Islet precursor cell (in vitro differentiated cells): Measurements from ENCODE around the gene L1CAM.
A peak's percentile ranks its signal among the peaks of the same experiment; 100 is the strongest.

Experiments
- DNase-seq: peaks from one replicate; pipeline ENCODE4 v3.0.0-alpha.2; 2018

L1CAM gene

GRCh38 chrX:153901753-153902140 lies 15.8 kb upstream of the L1CAM start:
- DNase-seq: no peak

GRCh38 chrX:153900831-153901752 lies 15.1 kb upstream of the L1CAM start:
- peak; percentile 90 for DNase-seq

- DNase-seq: no peak
These were observed 11.9 kb upstream of the L1CAM start for GRCh38 chrX:153897899-153898298.

DNA sequence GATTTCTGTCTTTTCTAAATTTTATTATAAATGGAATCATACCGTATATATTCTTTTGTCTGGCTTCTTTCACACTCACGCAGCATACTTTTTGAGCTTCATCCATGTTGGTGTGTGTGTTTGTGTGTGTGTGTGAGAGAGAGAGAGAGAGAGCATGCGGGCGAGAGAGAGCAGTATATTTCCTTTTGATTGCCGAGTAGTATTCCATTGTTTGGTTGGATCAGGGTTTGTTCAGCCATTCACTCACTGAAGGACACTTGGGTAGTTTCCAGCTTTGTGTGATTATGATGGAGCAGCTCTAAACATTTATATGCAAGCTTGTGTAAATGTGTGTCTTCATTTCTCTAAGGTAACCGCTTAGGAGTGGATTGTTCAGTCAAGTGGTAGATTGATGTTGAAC lies 3.1 kb upstream of the L1CAM start:
- no peak for DNase-seq

DNA sequence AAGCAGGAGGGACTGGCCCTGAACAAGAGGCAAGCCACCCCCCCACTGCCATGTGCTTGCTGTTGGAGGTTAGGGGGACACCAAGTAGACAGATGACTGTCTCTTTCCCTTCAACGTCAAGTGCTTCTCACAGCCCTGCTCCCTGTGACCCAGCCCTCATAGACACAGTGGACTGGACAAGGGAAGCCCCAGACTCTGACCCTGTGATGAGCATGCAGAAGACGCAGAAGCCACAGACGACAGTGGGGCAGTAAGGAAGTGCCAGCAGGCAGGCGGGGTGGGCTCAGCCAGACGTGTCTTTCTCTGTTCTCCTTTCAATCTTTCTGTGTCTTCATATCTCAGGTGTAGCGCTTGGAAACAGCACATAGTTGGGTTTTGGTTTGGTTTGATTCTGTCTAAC lies 2.4 kb upstream of the L1CAM start:
- no peak for DNase-seq

- DNase-seq: no peak
These were observed 1.4 kb upstream of the L1CAM start for GRCh38 chrX:153887385-153887784.

- peak; percentile 93 for DNase-seq
These were observed 942 bp upstream of the L1CAM start for GRCh38 chrX:153886915-153887314.

DNA sequence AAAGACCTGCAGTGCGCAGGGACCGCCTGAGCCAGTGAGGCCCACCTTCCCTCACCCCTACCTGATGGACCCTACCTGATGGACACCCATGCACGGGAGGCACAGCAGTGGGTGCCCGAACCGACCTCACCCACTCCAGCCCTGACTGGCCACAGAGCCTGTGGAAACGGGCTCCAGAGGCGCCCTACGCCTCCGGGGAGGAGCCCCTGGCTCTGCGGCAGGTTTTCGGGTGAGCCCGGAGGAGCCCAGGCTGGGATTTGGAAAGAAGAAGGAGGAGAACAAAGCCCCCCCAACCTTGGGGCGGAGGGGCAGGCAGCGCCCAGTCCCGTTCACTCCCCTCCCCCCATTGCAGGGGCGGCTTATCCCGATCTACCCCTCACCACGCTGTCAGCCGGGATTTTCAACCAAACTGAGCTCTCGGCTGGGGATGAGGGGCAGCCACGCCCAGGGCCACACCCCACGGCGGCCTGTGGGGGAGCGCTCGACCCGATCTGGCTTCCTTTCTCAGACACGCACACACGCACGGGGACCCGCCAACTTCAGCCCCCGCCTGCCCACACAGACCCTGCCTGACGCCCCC lies 675 bp downstream of the L1CAM start:
- DNase-seq: no peak

- no peak for DNase-seq
These were observed 1.4 kb downstream of the L1CAM start for GRCh38 chrX:153884590-153884989.

DNA sequence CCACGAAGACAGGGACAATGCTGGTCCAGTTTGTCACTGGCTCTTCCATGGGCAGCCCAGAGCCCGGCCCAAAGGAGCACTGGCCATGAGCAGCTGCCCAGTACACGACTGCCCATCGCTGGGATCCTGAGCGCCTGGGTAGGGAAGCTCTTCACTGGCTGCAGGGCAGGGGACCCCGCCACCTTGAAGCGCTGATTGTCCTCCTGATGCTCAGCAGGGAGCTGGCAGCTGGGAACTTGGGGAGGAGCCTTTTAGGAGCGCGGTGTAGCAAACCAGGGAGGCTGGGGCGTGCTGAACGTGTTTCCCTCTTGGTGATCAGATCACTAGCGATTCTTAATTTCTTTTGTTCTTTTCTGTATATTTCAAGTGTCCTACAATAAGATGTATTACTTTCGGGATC lies 1.8 kb downstream of the L1CAM start:
- no peak for DNase-seq

- no peak for DNase-seq
These were observed 2.7 kb downstream of the L1CAM start for GRCh38 chrX:153883163-153883843.

DNA sequence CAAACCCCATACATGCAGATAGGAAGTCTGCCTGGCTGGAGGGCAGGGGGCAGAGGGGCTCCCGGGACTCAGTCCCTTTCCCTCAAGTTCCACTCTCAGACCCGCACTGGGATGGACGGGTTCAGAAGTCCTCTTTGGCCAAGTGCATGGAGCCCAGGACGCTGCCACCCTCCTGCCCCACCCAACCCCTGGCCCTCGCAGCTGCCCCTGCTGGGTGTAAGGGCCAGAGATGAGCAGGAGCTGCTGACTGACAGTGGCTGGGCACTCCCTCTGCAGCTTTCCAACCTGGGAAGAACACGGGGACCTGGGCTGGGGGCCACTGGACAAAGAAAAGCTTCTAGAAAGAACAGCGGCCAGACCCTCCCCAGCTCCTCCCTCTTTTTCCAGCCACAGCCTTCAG lies 3.4 kb downstream of the L1CAM start:
- no peak for DNase-seq

GRCh38 chrX:153882086-153882498 lies 3.9 kb downstream of the L1CAM start:
- DNase-seq: peak; percentile 82

- DNase-seq: no peak
These were observed 4.7 kb downstream of the L1CAM start for GRCh38 chrX:153881281-153881680.

DNA sequence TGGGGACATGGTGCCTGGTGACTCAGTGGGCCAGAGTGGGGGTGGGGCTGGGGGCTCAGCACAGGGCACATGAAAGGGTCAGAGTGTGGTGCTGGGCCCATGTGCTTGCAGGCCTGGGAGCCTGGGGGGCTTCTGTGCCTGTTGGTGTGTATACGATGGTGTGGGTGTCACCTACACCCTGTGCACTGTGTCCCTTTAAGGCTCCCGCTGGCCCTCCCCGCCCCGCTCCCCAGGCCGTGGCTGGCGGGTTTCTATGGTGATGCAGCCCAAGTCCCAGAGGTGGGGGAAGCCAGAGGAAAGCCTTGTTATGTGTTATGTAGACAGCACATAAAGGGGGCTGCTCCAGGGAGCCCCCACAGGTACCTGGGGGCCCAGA lies 5.5 kb downstream of the L1CAM start:
- no peak for DNase-seq

DNA sequence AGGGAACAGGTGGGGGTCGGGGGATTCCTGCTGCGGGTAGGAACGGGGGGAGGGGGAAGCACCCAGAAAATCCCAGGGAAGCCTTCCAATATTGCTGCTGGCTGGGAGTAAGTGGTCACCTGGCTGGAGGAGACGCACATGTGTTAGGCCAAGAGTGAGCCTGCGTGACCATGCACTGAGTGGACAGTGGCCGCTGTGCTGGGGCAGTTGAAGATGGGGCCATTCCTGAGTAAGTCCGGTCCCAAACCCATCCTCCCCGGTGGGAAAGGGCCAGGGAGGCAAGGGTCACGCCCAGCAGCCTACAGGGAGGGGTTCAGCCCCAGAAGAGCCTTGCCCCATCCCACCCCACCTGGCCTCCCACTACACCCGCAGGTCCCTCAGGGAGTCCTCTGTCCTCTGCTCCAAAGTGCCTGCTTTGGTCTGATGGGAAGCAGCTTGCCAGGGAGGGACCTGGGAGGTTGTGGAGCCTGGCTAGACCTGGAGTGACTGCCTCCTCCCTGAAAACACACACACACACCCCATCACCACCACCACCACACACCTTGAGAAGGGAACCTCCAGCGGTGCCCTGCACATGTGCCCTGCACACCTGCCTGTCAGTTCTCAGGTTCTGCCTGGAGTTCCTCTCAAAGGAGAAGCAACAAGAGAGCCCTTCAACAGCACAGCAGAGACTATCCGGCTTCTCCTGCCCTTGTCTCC lies 6.1 kb downstream of the L1CAM start:
- DNase-seq: no peak

DNA sequence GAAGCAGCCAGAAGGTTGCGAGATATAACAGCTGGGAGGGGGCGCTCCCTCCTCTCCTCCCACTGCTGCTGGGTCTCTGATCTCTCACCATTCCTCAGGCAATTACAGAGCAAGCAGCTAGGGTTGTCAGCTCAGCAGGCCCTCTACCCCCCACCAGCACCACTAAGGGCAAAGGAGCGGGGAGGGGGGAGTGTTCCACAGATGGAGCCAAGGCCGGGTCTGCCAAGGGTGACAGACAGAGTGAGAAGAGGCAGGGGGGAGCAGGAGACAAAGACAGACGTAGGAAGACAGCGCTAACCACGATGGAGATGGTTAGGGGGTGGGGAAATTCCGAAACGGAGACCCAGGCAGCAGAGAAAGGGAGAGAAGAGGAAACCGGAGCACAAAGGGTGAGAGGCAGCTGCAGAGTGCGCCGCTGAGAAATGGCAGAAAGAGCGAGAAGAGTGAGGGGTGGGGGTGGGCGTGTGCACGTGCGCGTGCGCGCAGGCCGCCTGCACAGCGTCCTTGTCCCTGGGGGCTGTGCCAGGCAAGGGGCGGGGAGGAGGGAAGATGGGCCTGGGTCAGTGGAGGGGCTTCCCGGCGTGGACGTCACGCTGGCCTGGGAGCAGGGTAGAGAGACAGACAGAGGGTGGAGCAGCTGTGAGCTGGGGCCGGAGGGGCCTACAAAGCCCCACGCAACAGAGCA lies 6.9 kb downstream of the L1CAM start:
- DNase-seq: peak; percentile 72

DNA sequence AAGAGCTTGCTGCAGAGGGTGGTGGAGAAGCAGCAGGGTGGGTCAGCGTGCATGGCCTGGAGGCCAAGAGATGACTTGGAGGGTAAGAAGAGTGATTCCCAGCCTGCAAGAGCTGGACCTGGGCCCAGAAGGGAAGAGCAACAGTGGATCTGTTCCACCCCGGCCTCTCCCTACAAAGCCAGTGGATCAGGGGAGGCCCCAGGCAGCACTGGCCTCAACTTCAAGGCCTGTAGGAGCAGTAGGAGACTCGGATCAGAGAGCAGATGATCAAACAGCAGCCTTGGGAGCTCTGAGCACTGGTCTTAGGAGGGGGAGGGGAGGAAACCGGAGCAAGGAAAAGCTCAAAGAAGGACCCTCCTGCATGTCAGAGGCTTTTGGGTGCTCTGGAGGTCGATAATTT lies 7.6 kb downstream of the L1CAM start:
- DNase-seq: no peak

DNA sequence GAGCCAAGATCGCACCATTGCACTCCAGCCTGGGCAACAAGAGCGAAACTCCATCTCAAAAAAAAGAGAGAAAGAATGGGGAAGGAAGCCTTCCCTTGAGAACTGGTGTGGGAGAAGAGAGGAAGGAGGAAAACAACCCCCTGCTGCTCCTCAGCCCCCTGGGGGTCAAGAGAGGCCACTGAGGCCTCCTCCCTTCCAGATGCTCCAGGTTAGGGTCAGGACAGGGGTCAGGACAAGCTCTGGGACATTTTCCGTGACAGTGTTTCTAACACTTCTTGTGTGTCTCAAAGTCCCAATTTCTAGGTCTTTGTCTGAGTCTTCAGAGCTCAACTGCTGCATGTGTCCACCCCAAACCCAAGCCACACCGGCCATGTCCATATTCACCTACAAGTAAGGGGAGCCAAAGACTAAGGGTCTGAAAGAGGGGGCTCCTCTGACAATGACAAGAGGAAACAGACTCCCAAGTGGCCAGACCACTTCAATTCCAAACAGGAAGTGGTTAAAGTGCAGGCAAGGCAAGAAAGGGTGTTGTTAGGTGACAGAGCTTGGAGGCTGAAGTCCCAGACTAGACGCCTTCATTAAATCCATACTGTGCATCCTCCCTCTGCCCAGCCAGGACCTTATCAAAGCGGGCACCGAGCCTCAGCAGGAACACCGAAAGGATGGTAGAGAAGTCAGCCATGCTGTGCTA lies 8.3 kb downstream of the L1CAM start:
- DNase-seq: no peak

DNA sequence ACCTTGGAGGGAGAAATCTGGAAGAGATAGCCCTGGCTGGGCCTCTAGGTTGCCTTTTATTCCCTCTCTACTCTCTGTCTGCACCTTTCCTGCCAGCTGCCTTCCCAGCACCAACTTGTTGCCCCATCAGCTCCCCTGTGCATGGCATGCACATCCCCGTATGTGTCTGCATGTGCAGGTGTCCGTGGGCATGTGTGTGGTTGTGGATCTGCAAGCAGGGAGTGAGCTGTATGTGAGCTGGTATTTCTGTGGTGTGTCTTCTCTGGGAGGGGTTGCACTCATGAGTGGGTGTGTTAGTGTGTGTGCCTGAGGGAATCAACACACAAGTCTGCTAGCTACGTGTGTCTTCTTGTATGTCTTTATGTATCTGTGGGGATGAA lies 9.9 kb downstream of the L1CAM start:
- DNase-seq: no peak

- DNase-seq: peak; percentile 83
These were observed 10.4 kb downstream of the L1CAM start for GRCh38 chrX:153875391-153876111.
